ENCODE measurements around the gene SLC25A11.

Gene SLC25A11

GRCh38 chr17:4965311-4965986 lies 25.6 kb upstream of the SLC25A11 start:
- DNase-seq: no peak

- no peak for DNase-seq
Measured at GRCh38 chr17:4960279-4960922, 20.6 kb upstream of the SLC25A11 start.

- DNase-seq: no peak
Measured at GRCh38 chr17:4959261-4959965, 19.6 kb upstream of the SLC25A11 start.

GRCh38 chr17:4958102-4958501 lies 18.3 kb upstream of the SLC25A11 start:
- no peak for DNase-seq

- peak; percentile 44 for DNase-seq
Measured at GRCh38 chr17:4956493-4957061, 16.7 kb upstream of the SLC25A11 start.

GRCh38 chr17:4955091-4955490 lies 15.2 kb upstream of the SLC25A11 start:
- no peak for DNase-seq

- no peak for DNase-seq
Measured at GRCh38 chr17:4953451-4953961, 13.7 kb upstream of the SLC25A11 start.

- no peak for DNase-seq
Measured at GRCh38 chr17:4951486-4951885, 11.6 kb upstream of the SLC25A11 start.

GRCh38 chr17:4950746-4951204 lies 10.9 kb upstream of the SLC25A11 start, which contains the start of gene ENO3:
TSS of gene ENO3 (plus strand) at chr17:4951119. CDS start at chr17:4951830, 711 bp downstream.
- peak; percentile 12 for DNase-seq

GRCh38 chr17:4950075-4950745 lies 10.4 kb upstream of the SLC25A11 start:
- peak; percentile 47 for DNase-seq

GRCh38 chr17:4949321-4950074 lies 9.7 kb upstream of the SLC25A11 start:
- peak; percentile 90 for DNase-seq

- peak; percentile 88 for DNase-seq
Measured at GRCh38 chr17:4948931-4949320, 9.1 kb upstream of the SLC25A11 start.

- DNase-seq: peak; percentile 95
Measured at GRCh38 chr17:4948166-4948930, 8.5 kb upstream of the SLC25A11 start, which contains the start of gene PFN1. TSS of gene PFN1 (minus strand) at chr17:4948530. CDS start at chr17:4948394, 136 bp downstream.

- peak; percentile 86 for DNase-seq
Measured at GRCh38 chr17:4947411-4948165, 7.7 kb upstream of the SLC25A11 start.

GRCh38 chr17:4947010-4947410 lies 7.2 kb upstream of the SLC25A11 start:
- no peak for DNase-seq

- DNase-seq: peak; percentile 23
Measured at GRCh38 chr17:4946312-4946976, 6.6 kb upstream of the SLC25A11 start.

GRCh38 chr17:4945944-4946280 lies 6.1 kb upstream of the SLC25A11 start:
- DNase-seq: no peak

GRCh38 chr17:4945176-4945943 lies 5.5 kb upstream of the SLC25A11 start:
- DNase-seq: peak; percentile 93
